Effector memory CD4-positive, alpha-beta T cell (primary cell): Measurements from ENCODE around the gene ATP8B3.

Source experiments
- DNase-seq, 3 donors: peaks; one replicate each; pipeline ENCODE4 v3.0.0-alpha.2; 2020
- H3K27ac ChIP-seq: 2 replicates; pipeline ENCODE4 v1.7.0; 2013; ENCODE audit warnings: mild to moderate bottlenecking, low read length, moderate library complexity; ENCODE audit not compliant: insufficient read depth, poor library complexity, severe bottlenecking
- H3K27me3 ChIP-seq: replicated peaks from 2 replicates; pipeline ENCODE4 v1.7.0; 2013; ENCODE audit warnings: mild to moderate bottlenecking, low read length; ENCODE audit not compliant: insufficient read depth, control insufficient read depth, poor library complexity, severe bottlenecking
- H3K36me3 ChIP-seq: 2 replicates; pipeline ENCODE4 v1.7.0; 2013; ENCODE audit warnings: mild to moderate bottlenecking, low read length, moderate library complexity; ENCODE audit not compliant: control insufficient read depth, insufficient read depth
- H3K4me1 ChIP-seq: 2 replicates; pipeline ENCODE4 v1.7.0; 2013; ENCODE audit warnings: low read length, mild to moderate bottlenecking; ENCODE audit not compliant: control insufficient read depth, insufficient read depth, poor library complexity, severe bottlenecking
- H3K4me3 ChIP-seq: 2 replicates; pipeline ENCODE4 v1.7.0; 2013; ENCODE audit warnings: low read length, low read depth, mild to moderate bottlenecking; ENCODE audit not compliant: insufficient read depth, poor library complexity, severe bottlenecking
- H3K9me3 ChIP-seq: 2 replicates; pipeline ENCODE4 v1.7.0; 2013; ENCODE audit warnings: mild to moderate bottlenecking, low read length, moderate library complexity; ENCODE audit not compliant: control insufficient read depth

The ATP8B3 gene

GRCh38 chr19:1794424-1795172 lies 17.5 kb downstream of the ATP8B3 start:
- no peaks in the 10 kb centered on the region for H3K36me3 ChIP-seq
- peaks cover 1% of the 10 kb centered on the region for H3K27me3 ChIP-seq
- no peak overlapping the region for H3K27ac ChIP-seq
- H3K4me1 ChIP-seq, result peaks cover 5% of the 10 kb centered on the region
- no peak for DNase-seq
- H3K9me3 ChIP-seq, result no peaks in the 10 kb centered on the region
- no peak overlapping the region for H3K4me3 ChIP-seq

GRCh38 chr19:1791879-1792278 lies 20.2 kb downstream of the ATP8B3 start:
- Histone ChIP-seq H3K9me3 (no peaks in the 10 kb centered on the region), H3K36me3 (no peaks in the 10 kb centered on the region), H3K4me3 (no peak overlapping the region), H3K27me3 (peaks cover 2% of the 10 kb centered on the region), H3K27ac (no peak overlapping the region), H3K4me1 (peaks cover 5% of the 10 kb centered on the region)
- no peak for DNase-seq

- Histone ChIP-seq H3K4me1 (no peaks in the 10 kb centered on the region), H3K36me3 (no peaks in the 10 kb centered on the region), H3K27me3 (peaks cover 2% of the 10 kb centered on the region), H3K27ac (no peak overlapping the region), H3K4me3 (no peak overlapping the region), H3K9me3 (no peaks in the 10 kb centered on the region)
- no peak for DNase-seq
Observed at GRCh38 chr19:1790054-1790792, 21.9 kb downstream of the ATP8B3 start.

GRCh38 chr19:1789261-1790041 lies 22.6 kb downstream of the ATP8B3 start:
- Histone ChIP-seq H3K9me3 (no peaks in the 10 kb centered on the region), H3K36me3 (no peaks in the 10 kb centered on the region), H3K4me3 (no peak overlapping the region), H3K4me1 (no peaks in the 10 kb centered on the region), H3K27me3 (peaks cover 6% of the 10 kb centered on the region), H3K27ac (no peak overlapping the region)
- no peak for DNase-seq

- H3K4me1 ChIP-seq, result no peaks in the 10 kb centered on the region
- no peak overlapping the region for H3K4me3 ChIP-seq
- peaks cover 6% of the 10 kb centered on the region for H3K27me3 ChIP-seq
- no peak overlapping the region for H3K27ac ChIP-seq
- no peaks in the 10 kb centered on the region for H3K36me3 ChIP-seq
- no peaks in the 10 kb centered on the region for H3K9me3 ChIP-seq
- DNase-seq, result no peak
Observed at GRCh38 chr19:1787116-1787515, 25.0 kb downstream of the ATP8B3 start.

GRCh38 chr19:1786668-1787067 lies 25.4 kb downstream of the ATP8B3 start:
- H3K27ac ChIP-seq, result no peak overlapping the region
- peaks cover 6% of the 10 kb centered on the region for H3K27me3 ChIP-seq
- H3K4me1 ChIP-seq, result no peaks in the 10 kb centered on the region
- H3K4me3 ChIP-seq, result no peak overlapping the region
- DNase-seq, result no peak
- H3K9me3 ChIP-seq, result peaks cover 3% of the 10 kb centered on the region
- H3K36me3 ChIP-seq, result no peaks in the 10 kb centered on the region

GRCh38 chr19:1785310-1785709 lies 26.8 kb downstream of the ATP8B3 start:
- H3K9me3 ChIP-seq, result peaks cover 5% of the 10 kb centered on the region
- H3K4me1 ChIP-seq, result no peaks in the 10 kb centered on the region
- no peak overlapping the region for H3K4me3 ChIP-seq
- H3K36me3 ChIP-seq, result no peaks in the 10 kb centered on the region
- DNase-seq, result no peak
- H3K27ac ChIP-seq, result no peak overlapping the region
- H3K27me3 ChIP-seq, result peaks cover 11% of the 10 kb centered on the region

GRCh38 chr19:1783874-1784273 lies 28.2 kb downstream of the ATP8B3 start:
- Histone ChIP-seq H3K4me3 (no peak overlapping the region), H3K27me3 (peaks cover 23% of the 10 kb centered on the region), H3K4me1 (no peaks in the 10 kb centered on the region), H3K9me3 (peaks cover 5% of the 10 kb centered on the region), H3K36me3 (no peaks in the 10 kb centered on the region), H3K27ac (no peak overlapping the region)
- DNase-seq, result no peak

GRCh38 chr19:1783354-1783753 lies 28.7 kb downstream of the ATP8B3 start:
- no peaks in the 10 kb centered on the region for H3K36me3 ChIP-seq
- no peak overlapping the region for H3K27ac ChIP-seq
- H3K27me3 ChIP-seq, result peaks cover 24% of the 10 kb centered on the region
- no peak overlapping the region for H3K4me3 ChIP-seq
- no peak for DNase-seq
- peaks cover 5% of the 10 kb centered on the region for H3K9me3 ChIP-seq
- no peaks in the 10 kb centered on the region for H3K4me1 ChIP-seq

- peaks cover 24% of the 10 kb centered on the region for H3K27me3 ChIP-seq
- peaks cover 5% of the 10 kb centered on the region for H3K9me3 ChIP-seq
- no peaks in the 10 kb centered on the region for H3K36me3 ChIP-seq
- no peaks in the 10 kb centered on the region for H3K4me1 ChIP-seq
- no peak overlapping the region for H3K27ac ChIP-seq
- H3K4me3 ChIP-seq, result no peak overlapping the region
- no peak for DNase-seq
Observed at GRCh38 chr19:1782521-1782920, 29.6 kb downstream of the ATP8B3 start.
